K562 (cell line): ENCODE results near the gene ZNF616. TPM values are rescaled to one million over a fixed set of nuclear protein-coding genes. Genes with fewer than 3 reads are reported as not detected.

Source experiments
- ATAC-seq: fragments of 200-7000 bp; cut with Tn5 transposase; 3 replicates; pipeline ENCODE4 v1.9.1; 2020; ENCODE audit warnings: moderate library complexity
- BruUV-seq: library from RNA; stranded (reverse); fragments of 400-500 nt; replicated peaks from 2 replicates; lab custom pipeline; 2021; lab: Mats Ljungman, UMichigan
- CTCF ChIA-PET: fragments of 300-600 bp; formaldehyde crosslinking; extraction: SDS; loops from one replicate; lab custom pipeline; 2021; ENCODE audit warnings: low intra/inter-chr PET ratio; lab: Yijun Ruan, JAX
- POLR2A ChIA-PET: fragments of 300-600, 350-650 bp; sonication (Branson Sonifier 250); formaldehyde crosslinking; extraction: SDS; loops from one replicate; lab custom pipeline; 2021; ENCODE audit warnings: antibody characterized with exemption, inconsistent platforms; lab: Yijun Ruan, JAX
- DNase-seq, 4 experiments: peaks; one replicate each; pipeline versions ENCODE4 v3.0.0 to v3.0.0-alpha.2; 2011 to 2018; ENCODE audit warnings: low spot score in 3 of 4, mixed read lengths in 3 of 4; ENCODE audit errors: extremely low read depth in 1 of 4
- FAIRE-seq: peaks from 2 replicates; lab custom pipeline; 2011; peaks lifted over from hg19 to GRCh38; lab: Jason Lieb, UNC
- H2AFZ ChIP-seq: 2 replicates; pipeline ENCODE4 v1.6.0; 2011; ENCODE audit warnings: low read depth, low read length, control low read depth, inconsistent platforms
- H3K27ac ChIP-seq: fragments of 200-600 bp; 3 replicates; pipeline ENCODE4 v1.8.0; 2011; ENCODE audit warnings: low read depth, mild to moderate bottlenecking, control low read depth, inconsistent platforms, low read length, moderate library complexity, mixed read lengths; ENCODE audit errors: extremely low read depth
- H3K27me3 ChIP-seq, 2 experiments: fragments of 300-600 bp in 1 of 2; 2 replicates in 1 of 2; 3 replicates in 1 of 2; pipeline versions ENCODE4 v1.6.0 to v1.8.0; 2011; ENCODE audit warnings: inconsistent platforms in 2 of 2, low read length in 2 of 2, mild to moderate bottlenecking in 1 of 2, mixed read lengths in 1 of 2, moderate library complexity in 1 of 2; ENCODE audit not compliant: control insufficient read depth in 2 of 2, insufficient read depth in 2 of 2
- H3K36me3 ChIP-seq: fragments of 300-600 bp; 3 replicates; pipeline ENCODE4 v1.8.0; 2011; ENCODE audit warnings: mild to moderate bottlenecking, low read length, inconsistent platforms; ENCODE audit not compliant: control insufficient read depth, insufficient read depth
- H3K4me1 ChIP-seq, 2 experiments: fragments of 200-600 bp in 1 of 2; replicated peaks in 1 of 2; 2 replicates in 1 of 2; 3 replicates in 1 of 2; pipeline versions ENCODE4 v1.5.1 to v1.8.0; 2011; ENCODE audit warnings: inconsistent platforms in 2 of 2, low read length in 2 of 2, mild to moderate bottlenecking in 1 of 2, mixed read lengths in 1 of 2, moderate library complexity in 1 of 2; ENCODE audit not compliant: control insufficient read depth in 2 of 2, insufficient read depth in 2 of 2
- H3K4me2 ChIP-seq: 2 replicates; pipeline ENCODE4 v1.6.1; 2011; ENCODE audit warnings: low read length, control low read depth, inconsistent platforms, mixed read lengths; ENCODE audit not compliant: insufficient read depth
- H3K4me3 ChIP-seq: fragments of 200-600 bp; sonication (generic), shearing (Covaris generic); 2 replicates; pipeline ENCODE4 v1.5.1; 2016; ENCODE audit warnings: control low read depth, inconsistent platforms
- H3K79me2 ChIP-seq: fragments of 200-600 bp; 3 replicates; pipeline ENCODE4 v1.8.0; 2011; ENCODE audit warnings: low read length, inconsistent platforms; ENCODE audit not compliant: control insufficient read depth, insufficient read depth
- H3K9ac ChIP-seq, 2 experiments: 2 replicates each; pipeline versions ENCODE4 v1.6.0 to v1.6.1; 2011; ENCODE audit warnings: low read depth in 2 of 2, low read length in 2 of 2, control low read depth in 1 of 2, inconsistent platforms in 1 of 2, mild to moderate bottlenecking in 1 of 2, mixed read lengths in 1 of 2; ENCODE audit not compliant: insufficient read depth in 1 of 2
- H3K9me1 ChIP-seq: one replicate; pipeline ENCODE4 v1.6.0; 2011; ENCODE audit warnings: inconsistent platforms, mild to moderate bottlenecking, low read length, moderate library complexity; ENCODE audit not compliant: control insufficient read depth, insufficient read depth
- H3K9me3 ChIP-seq: replicated peaks from 2 replicates; pipeline ENCODE4 v1.5.1; 2011; ENCODE audit warnings: low read depth, low read length, inconsistent platforms; ENCODE audit not compliant: control insufficient read depth, insufficient read depth
- H4K20me1 ChIP-seq: replicated peaks from 2 replicates; pipeline ENCODE4 v1.6.1; 2011; ENCODE audit warnings: low read length, inconsistent platforms, mixed read lengths; ENCODE audit not compliant: control insufficient read depth, insufficient read depth
- CREB3L1 ChIP-seq: fragments of 450-650 bp; IDR thresholded peaks from 2 replicates; pipeline ENCODE4 v1.6.1; 2014; ENCODE audit warnings: low read depth, mild to moderate bottlenecking, moderate library complexity, borderline replicate concordance
- E2F1 ChIP-seq: sonication (generic); formaldehyde crosslinking; IDR thresholded peaks from 2 replicates; pipeline ENCODE4 v1.8.1; 2023; ENCODE audit warnings: mild to moderate bottlenecking, missing genetic modification reagents, moderate library complexity
- FOSL1 ChIP-seq: fragments of 200-800 bp; sonication (Bioruptor generic); conservative IDR thresholded peaks from 2 replicates; pipeline ENCODE4 v1.6.1; 2016; ENCODE audit warnings: missing genetic modification characterization, missing compliant biosample characterization
- PKNOX1 ChIP-seq: fragments of 450-650 bp; IDR thresholded peaks from 2 replicates; pipeline ENCODE4 v1.6.1; 2016
- TFAM ChIP-seq: fragments of 250-450 bp; sonication (Bioruptor Pico); conservative IDR thresholded peaks from 2 replicates; pipeline ENCODE4 v1.5.0; 2021; ENCODE audit warnings: mild to moderate bottlenecking, moderate library complexity
- XRCC5 ChIP-seq: fragments of 200-400 bp; formaldehyde crosslinking; IDR thresholded peaks from 2 replicates; pipeline ENCODE4 v1.6.1; 2017; ENCODE audit warnings: low read depth, mild to moderate bottlenecking, low read length
- WGBS: fragments of 100-300 bp; shearing (Covaris generic); methylation state at CpG from one replicate; pipeline ENCODE4 v1.1.6; 2016; ENCODE audit warnings: low coverage, mixed read lengths; ENCODE audit not compliant: insufficient coverage; ENCODE audit errors: missing lambda C conversion rate; 5-methylcytosine and 5-hydroxymethylcytosine counted together
- in situ Hi-C: fragments of 300-500 bp; cut with MboI; formaldehyde crosslinking; loops from 4 replicates; pipeline ENCODE4 v1.15.0; 2018; ENCODE audit warnings: inconsistent platforms, mixed read lengths
- intact Hi-C: fragments of 100-400 bp; cut with micrococcal nuclease; formaldehyde crosslinking; loops from 2 replicates; pipeline ENCODE4 v1.14.2; 2022
- polyA plus RNA-seq, 8 experiments: library from polyadenylated mRNA; depleted of rRNA in 4 of 8; stranded (reverse) in 5 of 8; unstranded in 3 of 8; fragments of >200 nt; fragmentation: Nextera tagmentation in 2 of 8; fragmentation: Illumina TruSeq in 1 of 8; extraction: Ambion mirVana in 2 of 8; extraction: Trizol in 1 of 8; gene quantifications; 2 replicates each; pipeline versions ENCODE4 v1.2.1 to v1.2.3, GENCODE V29; 2011 to 2014; ENCODE audit warnings: inconsistent platforms in 1 of 8, missing spikeins in 1 of 8
- total RNA-seq, 7 experiments: library from RNA; depleted of rRNA in 6 of 7; stranded (reverse); fragments of >200 nt in 6 of 7; fragmentation: Illumina TruSeq in 2 of 7; extraction: Trizol in 2 of 7; gene quantifications; 2 replicates each; pipeline versions ENCODE4 v1.2.1 to v1.2.3, GENCODE V29; 2011 to 2021; ENCODE audit warnings: low replicate concordance in 1 of 7

The ZNF616 gene
- total and polyA plus RNA-seq, 9 of the 15 experiments (the other 6 are each of a cell fraction or from before 2014, with no cell fraction given), result 3.4 to 13.0 (median 6.7) TPM

- no peaks in the 10 kb centered on the region for H3K36me3 ChIP-seq
- H3K27me3 ChIP-seq, result no peaks in the 10 kb centered on the region
- DNase-seq (peak in 1 of 4 experiments; percentile 2), ATAC-seq (no peak), FAIRE-seq (no peak)
- whole genome bisulfite sequencing, result 0% methylated on average over 3 of the region's 3 CpGs
- no peak overlapping the region for H3K27ac ChIP-seq
- ChIA-PET CTCF (no interaction called here), POLR2A (no interaction called here)
- peaks cover 4% of the 10 kb centered on the region for H3K9me3 ChIP-seq
- H3K4me3 ChIP-seq, result no peak overlapping the region
- BruUV-seq, result no TSS peak
- H3K9ac ChIP-seq, result no peak overlapping the region
- peaks cover 12% of the 10 kb centered on the region in 2 experiments; a peak in 4 of 5 replicates for H3K4me1 ChIP-seq
- in situ Hi-C loops, result no loop called here
- intact Hi-C loops, result loop anchor here (5.0 kb wide), 1 partner anchor 45 kb away; no protein-coding TSS in a partner anchor
- H4K20me1 ChIP-seq, result no peaks in the 10 kb centered on the region
- TF ChIP-seq E2F1 (CRISPR knock-in tag) (no peak), XRCC5 (no peak), FOSL1 (tag) (peak; percentile 41), TFAM (CRISPR knock-in tag) (no peak), CREB3L1 (no peak), PKNOX1 (peak; percentile 43)
- peaks cover 24% of the 10 kb centered on the region for H3K79me2 ChIP-seq
- no peak overlapping the region for H2AFZ ChIP-seq
- no peak overlapping the region for H3K4me2 ChIP-seq
- no peaks in the 10 kb centered on the region for H3K9me1 ChIP-seq
Observed at GRCh38 chr19:52142001-52142595, 2.4 kb upstream of the ZNF616 start.
